ENCODE results near the gene LHFPL6.

DNA sequence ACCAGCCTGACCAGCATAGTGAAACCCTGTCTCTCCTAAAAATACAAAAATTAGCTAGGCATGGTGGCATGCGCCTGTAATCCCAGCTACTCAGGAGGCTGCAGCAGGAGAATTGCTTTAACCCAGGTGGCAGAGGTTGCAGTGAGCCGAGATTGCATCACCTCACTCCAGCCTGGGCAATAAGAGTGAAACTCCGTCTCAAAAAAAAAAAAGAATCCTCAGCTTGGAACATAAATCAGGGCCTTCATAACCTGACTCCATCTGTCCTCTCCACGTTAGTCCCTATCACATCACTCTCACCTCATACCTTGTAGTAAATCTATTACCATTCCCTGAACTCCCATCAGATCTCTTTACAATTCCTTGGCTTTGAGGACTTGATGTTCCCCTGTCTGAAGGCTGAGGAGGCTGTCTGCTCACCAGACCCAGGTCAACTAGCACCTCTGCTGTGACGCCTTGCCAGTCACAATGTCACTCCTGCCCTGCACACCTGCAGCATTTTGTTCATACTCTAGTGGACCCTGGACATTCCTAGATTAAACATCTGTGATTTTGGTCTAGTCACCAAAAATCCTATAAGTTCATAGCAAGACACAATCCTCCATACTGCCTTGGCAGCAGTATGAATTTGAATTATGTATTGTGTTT, 15.9 kb downstream of the LHFPL6 start:
- TF ChIP-seq GATA3 (IDR thresholded peaks at IDR 0.05; ENCODE audit: low read depth, low read length) (no peak), GATA2 (IDR thresholded peaks at IDR 0.05; ENCODE audit: low read depth, low read length) (no peak)
